Measurements from ENCODE around the gene DYTN. TPM values are rescaled to one million over a fixed set of nuclear protein-coding genes. Genes with fewer than 3 reads are reported as not detected.
"Not testable (repeated sequence)": the region's sequence is repeated elsewhere in the genome, so short reads cannot be mapped to it uniquely, and the experiment has no call there.

DYTN gene
- total and polyA plus RNA-seq, 2 donors (not counting 1 experiment from before 2014, with no cell fraction given) = not detected

DNA sequence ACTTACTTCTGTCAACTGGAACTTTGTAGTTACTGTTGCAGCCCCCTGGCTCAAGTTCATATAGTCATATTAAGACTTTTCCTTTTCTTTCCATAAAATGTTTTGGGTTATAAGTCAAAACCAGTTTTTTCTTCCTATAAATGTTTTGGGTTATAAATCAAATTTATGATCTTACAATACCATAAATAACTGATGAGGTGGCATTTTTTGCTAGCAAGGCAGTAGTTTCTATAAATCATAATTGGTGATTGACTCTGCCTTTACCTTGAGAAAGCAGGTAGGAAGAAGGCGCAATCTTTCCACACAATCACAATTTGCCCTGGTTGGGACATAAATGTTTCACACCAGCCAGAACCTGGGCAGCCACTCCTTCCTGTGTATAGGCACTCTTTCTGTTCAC lies 5.1 kb upstream of the DYTN start:
- H3K27me3 ChIP-seq (ENCODE audit: control insufficient read depth, insufficient read depth, low read length) = no peaks in the 10 kb centered on the region
- no peak for DNase-seq (ENCODE audit: low read depth in 2 of 2)
- no peak overlapping the region for H2AFZ ChIP-seq (ENCODE audit: low read length)
- no peaks in the 10 kb centered on the region for H3K36me3 ChIP-seq (ENCODE audit: control insufficient read depth, insufficient read depth, low read length)
- H3K9me3 ChIP-seq (ENCODE audit: control insufficient read depth, insufficient read depth, low read depth, low read length) = no peaks in the 10 kb centered on the region
- H3K4me3 ChIP-seq (replicated peaks in 1 of 4; ENCODE audit: control extremely low read depth in 1 of 4, insufficient read depth in 1 of 4, low read depth in 3 of 4, low read length in 4 of 4) = no peak overlapping the region
- H3K4me1 ChIP-seq (ENCODE audit: control insufficient read depth, extremely low read depth, insufficient read depth, low read length) = no peaks in the 10 kb centered on the region
- H3K9ac ChIP-seq (ENCODE audit: insufficient read depth, low read length) = no peak overlapping the region
- H4K20me1 ChIP-seq (ENCODE audit: control insufficient read depth, extremely low read depth, insufficient read depth, low read length) = no peaks in the 10 kb centered on the region
- H3K4me2 ChIP-seq (ENCODE audit: extremely low read depth, insufficient read depth, low read length) = no peak overlapping the region
- TF ChIP-seq EZH2 (IDR thresholded peaks at IDR 0.05; ENCODE audit: low read length, missing control alignments) = no peak
- TF ChIP-seq CTCF (conservative IDR thresholded peaks at IDR 0.05 in 1 of 2, IDR thresholded peaks at IDR 0.05 in 1 of 2; ENCODE audit: low read depth in 1 of 2, low read length in 2 of 2) = no peak
- H3K27ac ChIP-seq (ENCODE audit: insufficient read depth, low read length) = no peak overlapping the region
- no peaks in the 10 kb centered on the region for H3K79me2 ChIP-seq (ENCODE audit: control insufficient read depth, insufficient read depth, low read length)

DNA sequence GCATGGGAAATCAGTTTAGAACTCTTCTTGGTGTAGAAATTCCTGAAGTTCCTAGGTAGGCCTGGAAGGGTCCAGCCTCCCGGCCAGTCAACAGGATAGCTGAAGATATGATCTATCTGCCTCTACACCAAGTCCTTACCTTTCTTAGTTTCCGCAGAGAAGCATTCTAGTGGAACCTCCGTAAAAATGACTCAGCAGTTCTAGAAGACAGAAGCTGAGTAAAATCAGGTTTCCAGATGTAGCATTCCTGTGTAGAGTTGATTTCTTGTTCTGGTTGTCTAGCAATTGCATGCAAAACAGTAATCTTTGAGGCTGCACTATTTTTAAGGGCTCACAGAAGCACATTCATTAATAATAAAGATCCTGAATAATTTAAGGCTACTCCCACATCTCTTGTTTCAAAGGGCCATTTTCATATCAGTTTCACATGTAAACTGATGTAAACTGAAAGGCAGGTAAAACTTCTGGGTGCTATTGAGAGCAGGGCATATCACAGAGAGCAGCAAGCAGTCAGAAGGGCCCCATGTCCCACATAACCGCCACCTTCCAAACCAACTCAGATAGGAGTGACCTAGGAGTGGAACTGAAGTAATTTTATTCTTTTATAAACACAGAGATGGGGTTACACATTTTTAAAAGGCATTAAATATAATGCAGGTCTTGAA lies 3.2 kb upstream of the DYTN start:
- Histone ChIP-seq H3K9me3 (ENCODE audit: control insufficient read depth, insufficient read depth, low read depth, low read length) (no peaks in the 10 kb centered on the region), H3K9ac (ENCODE audit: insufficient read depth, low read length) (no peak overlapping the region), H3K36me3 (ENCODE audit: control insufficient read depth, insufficient read depth, low read length) (no peaks in the 10 kb centered on the region), H3K27me3 (ENCODE audit: control insufficient read depth, insufficient read depth, low read length) (no peaks in the 10 kb centered on the region), H3K4me3 (replicated peaks in 1 of 4; ENCODE audit: control extremely low read depth in 1 of 4, insufficient read depth in 1 of 4, low read depth in 3 of 4, low read length in 4 of 4) (no peak overlapping the region), H4K20me1 (ENCODE audit: control insufficient read depth, extremely low read depth, insufficient read depth, low read length) (no peaks in the 10 kb centered on the region), H2AFZ (ENCODE audit: low read length) (no peak overlapping the region), H3K27ac (ENCODE audit: insufficient read depth, low read length) (no peak overlapping the region), H3K4me2 (ENCODE audit: extremely low read depth, insufficient read depth, low read length) (no peak overlapping the region), H3K4me1 (ENCODE audit: control insufficient read depth, extremely low read depth, insufficient read depth, low read length) (no peaks in the 10 kb centered on the region), H3K79me2 (ENCODE audit: control insufficient read depth, insufficient read depth, low read length) (no peaks in the 10 kb centered on the region)
- no peak for DNase-seq (ENCODE audit: low read depth in 2 of 2)
- TF ChIP-seq EZH2 (IDR thresholded peaks at IDR 0.05; ENCODE audit: low read length, missing control alignments) = no peak
- no peak for TF ChIP-seq CTCF (conservative IDR thresholded peaks at IDR 0.05 in 1 of 2, IDR thresholded peaks at IDR 0.05 in 1 of 2; ENCODE audit: low read depth in 1 of 2, low read length in 2 of 2)

DNA sequence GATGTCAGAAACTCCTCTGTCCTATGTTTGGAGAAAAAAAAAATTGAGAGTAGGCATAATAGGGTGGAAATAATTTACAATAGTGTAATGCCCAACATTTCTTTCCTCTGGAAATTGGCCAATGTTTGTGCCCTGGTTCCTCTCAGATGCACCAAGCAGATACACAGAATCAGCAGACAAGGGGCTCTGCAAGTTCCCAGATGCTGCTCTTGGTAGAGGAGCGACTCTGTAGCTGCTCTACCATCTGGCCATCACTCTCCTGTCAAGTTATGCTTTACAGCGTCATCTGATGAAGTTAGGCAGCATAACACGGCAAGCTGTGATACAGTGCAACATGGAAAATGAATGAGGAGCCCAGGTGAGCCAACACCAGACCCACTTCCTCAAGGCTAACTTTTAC lies 1.6 kb downstream of the DYTN start:
- Histone ChIP-seq H3K9me3 (ENCODE audit: control insufficient read depth, insufficient read depth, low read depth, low read length) (no peaks in the 10 kb centered on the region), H3K36me3 (ENCODE audit: control insufficient read depth, insufficient read depth, low read length) (no peaks in the 10 kb centered on the region), H2AFZ (ENCODE audit: low read length) (no peak overlapping the region), H3K9ac (ENCODE audit: insufficient read depth, low read length) (no peak overlapping the region), H3K27me3 (ENCODE audit: control insufficient read depth, insufficient read depth, low read length) (no peaks in the 10 kb centered on the region), H3K4me3 (replicated peaks in 1 of 4; ENCODE audit: control extremely low read depth in 1 of 4, insufficient read depth in 1 of 4, low read depth in 3 of 4, low read length in 4 of 4) (no peak overlapping the region), H3K4me1 (ENCODE audit: control insufficient read depth, extremely low read depth, insufficient read depth, low read length) (no peaks in the 10 kb centered on the region), H3K79me2 (ENCODE audit: control insufficient read depth, insufficient read depth, low read length) (no peaks in the 10 kb centered on the region), H3K4me2 (ENCODE audit: extremely low read depth, insufficient read depth, low read length) (no peak overlapping the region), H3K27ac (ENCODE audit: insufficient read depth, low read length) (no peak overlapping the region), H4K20me1 (ENCODE audit: control insufficient read depth, extremely low read depth, insufficient read depth, low read length) (no peaks in the 10 kb centered on the region)
- no peak for TF ChIP-seq EZH2 (IDR thresholded peaks at IDR 0.05; ENCODE audit: low read length, missing control alignments)
- no peak for TF ChIP-seq CTCF (conservative IDR thresholded peaks at IDR 0.05 in 1 of 2, IDR thresholded peaks at IDR 0.05 in 1 of 2; ENCODE audit: low read depth in 1 of 2, low read length in 2 of 2)
- DNase-seq (ENCODE audit: low read depth in 2 of 2) = no peak

GRCh38 chr2:206715183-206715582 lies 3.0 kb downstream of the DYTN start:
- not testable (repeated sequence) for H4K20me1 ChIP-seq (ENCODE audit: control insufficient read depth, extremely low read depth, insufficient read depth, low read length); H3K4me2 ChIP-seq (ENCODE audit: extremely low read depth, insufficient read depth, low read length); H3K27ac ChIP-seq (ENCODE audit: insufficient read depth, low read length); DNase-seq (ENCODE audit: low read depth in 2 of 2); H3K4me1 ChIP-seq (ENCODE audit: control insufficient read depth, extremely low read depth, insufficient read depth, low read length); H3K36me3 ChIP-seq (ENCODE audit: control insufficient read depth, insufficient read depth, low read length); H3K4me3 ChIP-seq (replicated peaks in 1 of 4; ENCODE audit: control extremely low read depth in 1 of 4, insufficient read depth in 1 of 4, low read depth in 3 of 4, low read length in 4 of 4); H3K9ac ChIP-seq (ENCODE audit: insufficient read depth, low read length); H2AFZ ChIP-seq (ENCODE audit: low read length); H3K79me2 ChIP-seq (ENCODE audit: control insufficient read depth, insufficient read depth, low read length); H3K9me3 ChIP-seq (ENCODE audit: control insufficient read depth, insufficient read depth, low read depth, low read length); H3K27me3 ChIP-seq (ENCODE audit: control insufficient read depth, insufficient read depth, low read length)
